CD14-positive monocyte (primary cell): ENCODE data around the gene IRS2. TPM values are rescaled to one million over a fixed set of nuclear protein-coding genes. Genes with fewer than 3 reads are reported as not detected.

Experiments used
- DNase-seq, 3 donors: peaks; one replicate each; pipeline ENCODE4 v3.0.0-alpha.2; 2011 to 2022
- H2AFZ ChIP-seq: 2 replicates; pipeline ENCODE4 v1.6.0; 2012; ENCODE audit warnings: mild to moderate bottlenecking, low read depth, low read length, inconsistent platforms; ENCODE audit not compliant: insufficient read depth, poor library complexity, severe bottlenecking
- H3K27ac ChIP-seq, 2 donors: 1 replicate in 1 of 2; 2 replicates in 1 of 2; pipeline ENCODE4 v1.5.1; 2012 to 2013; ENCODE audit warnings: low read length in 2 of 2, control low read depth in 1 of 2, inconsistent platforms in 1 of 2, low read depth in 1 of 2, mild to moderate bottlenecking in 1 of 2
- H3K27me3 ChIP-seq, 2 donors: one replicate each; pipeline versions ENCODE4 v1.6.0 to v1.6.1; 2011 to 2013; ENCODE audit warnings: low read length in 2 of 2; ENCODE audit not compliant: control insufficient read depth in 2 of 2, insufficient read depth in 2 of 2
- H3K36me3 ChIP-seq, 2 donors: replicated peaks in 1 of 2; 1 replicate in 1 of 2; 2 replicates in 1 of 2; pipeline versions ENCODE4 v1.5.1 to v1.6.1; 2012 to 2013; ENCODE audit warnings: low read length in 2 of 2, control low read depth in 1 of 2, inconsistent platforms in 1 of 2, mild to moderate bottlenecking in 1 of 2; ENCODE audit not compliant: insufficient read depth in 2 of 2, control insufficient read depth in 1 of 2
- H3K4me1 ChIP-seq, 2 donors: 1 replicate in 1 of 2; 2 replicates in 1 of 2; pipeline versions ENCODE4 v1.5.1 to v1.6.1; 2012 to 2013; ENCODE audit warnings: low read length in 2 of 2, control low read depth in 1 of 2, inconsistent platforms in 1 of 2, mild to moderate bottlenecking in 1 of 2, moderate library complexity in 1 of 2; ENCODE audit not compliant: insufficient read depth in 2 of 2, control insufficient read depth in 1 of 2
- H3K4me2 ChIP-seq: replicated peaks from 2 replicates; pipeline ENCODE3; 2012; ENCODE audit warnings: low read length, moderate library complexity, mild to moderate bottlenecking; ENCODE audit not compliant: poor library complexity, severe bottlenecking; ENCODE audit errors: extremely low read depth
- H3K4me3 ChIP-seq, 3 experiments: fragments of 200-600 bp in 1 of 3; sonication (generic) in 1 of 3; replicated peaks in 1 of 3; 1 replicate in 2 of 3; 2 replicates in 1 of 3; pipeline ENCODE4 v1.5.1; 2011 to 2013; ENCODE audit warnings: low read length in 3 of 3, mild to moderate bottlenecking in 3 of 3, control low read depth in 2 of 3, low read depth in 2 of 3, inconsistent platforms in 1 of 3, moderate library complexity in 1 of 3
- H3K79me2 ChIP-seq: 2 replicates; pipeline ENCODE4 v1.6.0; 2012; ENCODE audit warnings: mild to moderate bottlenecking, control low read depth, inconsistent platforms, low read length, moderate library complexity; ENCODE audit not compliant: insufficient read depth
- H3K9ac ChIP-seq: 2 replicates; pipeline ENCODE4 v1.6.0; 2017; ENCODE audit warnings: low read length, mild to moderate bottlenecking; ENCODE audit not compliant: insufficient read depth, poor library complexity, severe bottlenecking
- H3K9me3 ChIP-seq, 2 donors: replicated peaks in 1 of 2; 1 replicate in 1 of 2; 2 replicates in 1 of 2; pipeline versions ENCODE4 v1.5.1 to v1.6.1; 2012 to 2013; ENCODE audit warnings: low read length in 2 of 2, control low read depth in 1 of 2; ENCODE audit not compliant: control insufficient read depth in 1 of 2, insufficient read depth in 1 of 2
- H4K20me1 ChIP-seq: 2 replicates; pipeline ENCODE4 v1.6.0; 2012; ENCODE audit warnings: mild to moderate bottlenecking, low read length, control low read depth, moderate library complexity; ENCODE audit not compliant: insufficient read depth
- H3K27ac Mint-ChIP-seq, 7 donors: one replicate each; pipeline ENCODE4 v1.8.0; 2020; ENCODE audit warnings: mild to moderate bottlenecking in 7 of 7, mixed read lengths in 7 of 7, moderate library complexity in 6 of 7, inconsistent platforms in 2 of 7
- H3K27me3 Mint-ChIP-seq, 3 donors: one replicate each; pipeline ENCODE4 v1.8.0; 2021 to 2022; ENCODE audit warnings: low read depth in 3 of 3, mild to moderate bottlenecking in 3 of 3, mixed read lengths in 3 of 3, moderate library complexity in 3 of 3, inconsistent platforms in 1 of 3
- H3K36me3 Mint-ChIP-seq, 2 donors: one replicate each; pipeline ENCODE4 v1.8.0; 2020; ENCODE audit warnings: mixed read lengths in 2 of 2, inconsistent platforms in 1 of 2, mild to moderate bottlenecking in 1 of 2
- H3K4me1 Mint-ChIP-seq: one replicate; pipeline ENCODE4 v1.8.0; 2020; ENCODE audit warnings: mild to moderate bottlenecking, mixed read lengths
- H3K4me3 Mint-ChIP-seq, 2 donors: one replicate each; pipeline ENCODE4 v1.8.0; 2020; ENCODE audit warnings: mild to moderate bottlenecking in 2 of 2, mixed read lengths in 2 of 2, moderate library complexity in 1 of 2
- H3K9me3 Mint-ChIP-seq, 7 donors: one replicate each; pipeline ENCODE4 v1.8.0; 2020 to 2022; ENCODE audit warnings: mixed read lengths in 7 of 7, mild to moderate bottlenecking in 6 of 7, moderate library complexity in 6 of 7, inconsistent platforms in 2 of 7
- CTCF ChIP-seq: fragments of 200-600 bp; IDR thresholded peaks from one replicate; pipeline ENCODE4 v1.8.0; 2022; ENCODE audit warnings: antibody characterized with exemption, mild to moderate bottlenecking
- WGBS: methylation state at CpG from one replicate; pipeline ENCODE4 v1.1.5; 2013; ENCODE audit warnings: missing lambda C conversion rate; ENCODE audit not compliant: insufficient coverage; 5-methylcytosine and 5-hydroxymethylcytosine counted together
- intact Hi-C, 2 donors: fragments of 100-400 bp; cut with micrococcal nuclease; formaldehyde crosslinking; loops; one replicate each; pipeline versions ENCODE4 v1.15.0 to v1.15.1; 2023
- polyA plus RNA-seq, 3 donors: library from polyadenylated mRNA; depleted of rRNA in 1 of 3; unstranded in 2 of 3; stranded (reverse) in 1 of 3; fragments of 300-500 nt in 2 of 3; fragments of >200 nt in 1 of 3; fragmentation: Illumina TruSeq in 2 of 3; gene quantifications; 1 replicate in 2 of 3; 2 replicates in 1 of 3; pipeline ENCODE4 v1.2.3, GENCODE V29; 2012 to 2021

IRS2 gene
- polyA plus RNA-seq, 3 donors, result 2.4 to 27.1 (median 3.5) TPM

- Mint-ChIP-seq H3K27me3 (peaks cover 1 to 6% (median 4%) of the 10 kb centered on the region in 3 donors), H3K27ac (peak overlapping the region in 1 of 7 donors; percentile 23), H3K4me1 (peaks cover 10% of the 10 kb centered on the region), H3K36me3 (no peaks in the 10 kb centered on the region), H3K9me3 (peaks cover 0 to 12% (median 9%) of the 10 kb centered on the region in 7 donors), H3K4me3 (no peak overlapping the region)
- H2AFZ ChIP-seq, result no peak overlapping the region
- no peak for DNase-seq
- H3K27me3 ChIP-seq, result no peaks in the 10 kb centered on the region
- H3K4me1 ChIP-seq, result no peaks in the 10 kb centered on the region
- H3K4me3 ChIP-seq, result no peak overlapping the region
- no peak overlapping the region for H3K27ac ChIP-seq
- no peaks in the 10 kb centered on the region for H3K36me3 ChIP-seq
- H3K9ac ChIP-seq, result no peak overlapping the region
- no peaks in the 10 kb centered on the region for H3K79me2 ChIP-seq
- WGBS, result 90% methylated on average over 4 of the region's 5 CpGs
- peaks cover 0 to 7% of the 10 kb centered on the region in 2 donors for H3K9me3 ChIP-seq
- intact Hi-C loops, result no loop called here
- no peaks in the 10 kb centered on the region for H4K20me1 ChIP-seq
- TF ChIP-seq CTCF, result no peak
- H3K4me2 ChIP-seq, result no peak overlapping the region
These were observed 48.8 kb downstream of the IRS2 start for GRCh38 chr13:109737606-109738005.

GRCh38 chr13:109737046-109737573 is 49.3 kb downstream of the IRS2 start:
- Histone ChIP-seq H3K4me1 (no peaks in the 10 kb centered on the region), H4K20me1 (no peaks in the 10 kb centered on the region), H3K4me3 (no peak overlapping the region), H3K9me3 (peaks cover 0 to 7% of the 10 kb centered on the region in 2 donors), H3K9ac (no peak overlapping the region), H3K4me2 (no peak overlapping the region), H3K79me2 (no peaks in the 10 kb centered on the region), H3K27me3 (no peaks in the 10 kb centered on the region), H3K36me3 (no peaks in the 10 kb centered on the region), H3K27ac (no peak overlapping the region), H2AFZ (no peak overlapping the region)
- Mint-ChIP-seq H3K4me1 (peaks cover 10% of the 10 kb centered on the region), H3K36me3 (no peaks in the 10 kb centered on the region), H3K27me3 (peaks cover 1 to 6% (median 4%) of the 10 kb centered on the region in 3 donors), H3K4me3 (no peak overlapping the region), H3K9me3 (peaks cover 2 to 14% (median 13%) of the 10 kb centered on the region in 7 donors), H3K27ac (peak overlapping the region in 2 of 7 donors; percentile 23 to 25)
- no peak for DNase-seq
- intact Hi-C loops, result no loop called here
- WGBS, result 92% methylated on average over 11 of the region's 13 CpGs
- no peak for TF ChIP-seq CTCF
